K562 (cell line): ENCODE measurements around the gene SPRED2. TPM values are rescaled to one million over a fixed set of nuclear protein-coding genes. Genes with fewer than 3 reads are reported as not detected.

Source experiments
- ATAC-seq: fragments of 200-7000 bp; cut with Tn5 transposase; 3 replicates; pipeline ENCODE4 v1.9.1; 2020; ENCODE audit warnings: moderate library complexity
- BruUV-seq: library from RNA; stranded (reverse); fragments of 400-500 nt; replicated peaks from 2 replicates; lab custom pipeline; 2021; lab: Mats Ljungman, UMichigan
- CTCF ChIA-PET: fragments of 300-600 bp; formaldehyde crosslinking; extraction: SDS; loops from one replicate; lab custom pipeline; 2021; ENCODE audit warnings: low intra/inter-chr PET ratio; lab: Yijun Ruan, JAX
- POLR2A ChIA-PET: fragments of 300-600, 350-650 bp; sonication (Branson Sonifier 250); formaldehyde crosslinking; extraction: SDS; loops from one replicate; lab custom pipeline; 2021; ENCODE audit warnings: antibody characterized with exemption, inconsistent platforms; lab: Yijun Ruan, JAX
- DNase-seq, 4 experiments: peaks; one replicate each; pipeline versions ENCODE4 v3.0.0 to v3.0.0-alpha.2; 2011 to 2018; ENCODE audit warnings: low spot score in 3 of 4, mixed read lengths in 3 of 4; ENCODE audit errors: extremely low read depth in 1 of 4
- FAIRE-seq: peaks from 2 replicates; lab custom pipeline; 2011; peaks lifted over from hg19 to GRCh38; lab: Jason Lieb, UNC
- H2AFZ ChIP-seq: 2 replicates; pipeline ENCODE4 v1.6.0; 2011; ENCODE audit warnings: low read depth, low read length, control low read depth, inconsistent platforms
- H3K27ac ChIP-seq: fragments of 200-600 bp; 3 replicates; pipeline ENCODE4 v1.8.0; 2011; ENCODE audit warnings: low read depth, mild to moderate bottlenecking, control low read depth, inconsistent platforms, low read length, moderate library complexity, mixed read lengths; ENCODE audit errors: extremely low read depth
- H3K27me3 ChIP-seq, 2 experiments: fragments of 300-600 bp in 1 of 2; 2 replicates in 1 of 2; 3 replicates in 1 of 2; pipeline versions ENCODE4 v1.6.0 to v1.8.0; 2011; ENCODE audit warnings: inconsistent platforms in 2 of 2, low read length in 2 of 2, mild to moderate bottlenecking in 1 of 2, mixed read lengths in 1 of 2, moderate library complexity in 1 of 2; ENCODE audit not compliant: control insufficient read depth in 2 of 2, insufficient read depth in 2 of 2
- H3K36me3 ChIP-seq: fragments of 300-600 bp; 3 replicates; pipeline ENCODE4 v1.8.0; 2011; ENCODE audit warnings: mild to moderate bottlenecking, low read length, inconsistent platforms; ENCODE audit not compliant: control insufficient read depth, insufficient read depth
- H3K4me1 ChIP-seq, 2 experiments: fragments of 200-600 bp in 1 of 2; replicated peaks in 1 of 2; 2 replicates in 1 of 2; 3 replicates in 1 of 2; pipeline versions ENCODE4 v1.5.1 to v1.8.0; 2011; ENCODE audit warnings: inconsistent platforms in 2 of 2, low read length in 2 of 2, mild to moderate bottlenecking in 1 of 2, mixed read lengths in 1 of 2, moderate library complexity in 1 of 2; ENCODE audit not compliant: control insufficient read depth in 2 of 2, insufficient read depth in 2 of 2
- H3K4me2 ChIP-seq: 2 replicates; pipeline ENCODE4 v1.6.1; 2011; ENCODE audit warnings: low read length, control low read depth, inconsistent platforms, mixed read lengths; ENCODE audit not compliant: insufficient read depth
- H3K4me3 ChIP-seq: fragments of 200-600 bp; sonication (generic), shearing (Covaris generic); 2 replicates; pipeline ENCODE4 v1.5.1; 2016; ENCODE audit warnings: control low read depth, inconsistent platforms
- H3K79me2 ChIP-seq: fragments of 200-600 bp; 3 replicates; pipeline ENCODE4 v1.8.0; 2011; ENCODE audit warnings: low read length, inconsistent platforms; ENCODE audit not compliant: control insufficient read depth, insufficient read depth
- H3K9ac ChIP-seq, 2 experiments: 2 replicates each; pipeline versions ENCODE4 v1.6.0 to v1.6.1; 2011; ENCODE audit warnings: low read depth in 2 of 2, low read length in 2 of 2, control low read depth in 1 of 2, inconsistent platforms in 1 of 2, mild to moderate bottlenecking in 1 of 2, mixed read lengths in 1 of 2; ENCODE audit not compliant: insufficient read depth in 1 of 2
- H3K9me1 ChIP-seq: one replicate; pipeline ENCODE4 v1.6.0; 2011; ENCODE audit warnings: inconsistent platforms, mild to moderate bottlenecking, low read length, moderate library complexity; ENCODE audit not compliant: control insufficient read depth, insufficient read depth
- H3K9me3 ChIP-seq: replicated peaks from 2 replicates; pipeline ENCODE4 v1.5.1; 2011; ENCODE audit warnings: low read depth, low read length, inconsistent platforms; ENCODE audit not compliant: control insufficient read depth, insufficient read depth
- H4K20me1 ChIP-seq: replicated peaks from 2 replicates; pipeline ENCODE4 v1.6.1; 2011; ENCODE audit warnings: low read length, inconsistent platforms, mixed read lengths; ENCODE audit not compliant: control insufficient read depth, insufficient read depth
- EZH2 ChIP-seq: IDR thresholded peaks from 2 replicates; pipeline ENCODE4 v1.6.1; 2012; ENCODE audit warnings: low read depth, mild to moderate bottlenecking, inconsistent platforms, low read length, borderline replicate concordance
- NFE2L1 ChIP-seq: fragments of 450-650 bp; IDR thresholded peaks from 2 replicates; pipeline ENCODE4 v1.6.1; 2016; ENCODE audit warnings: missing genetic modification characterization, low read depth, mild to moderate bottlenecking, missing compliant biosample characterization, moderate library complexity, borderline replicate concordance
- POLR3G ChIP-seq: IDR thresholded peaks from 2 replicates; pipeline ENCODE4 v1.6.1; 2011; ENCODE audit not compliant: insufficient read length, insufficient replicate concordance; ENCODE audit errors: extremely low read depth
- RAD21 ChIP-seq, 2 experiments: fragments of 250-450 bp in 1 of 2; fragments of 450-650 bp in 1 of 2; sonication (Bioruptor Pico) in 1 of 2; formaldehyde crosslinking in 1 of 2; IDR thresholded peaks in 1 of 2; conservative IDR thresholded peaks in 1 of 2; 2 replicates each; pipeline versions ENCODE4 v1.4.0 to v1.8.0; 2020 to 2022; ENCODE audit warnings: mild to moderate bottlenecking in 2 of 2, moderate library complexity in 1 of 2
- WGBS: fragments of 100-300 bp; shearing (Covaris generic); methylation state at CpG from one replicate; pipeline ENCODE4 v1.1.6; 2016; ENCODE audit warnings: low coverage, mixed read lengths; ENCODE audit not compliant: insufficient coverage; ENCODE audit errors: missing lambda C conversion rate; 5-methylcytosine and 5-hydroxymethylcytosine counted together
- in situ Hi-C: fragments of 300-500 bp; cut with MboI; formaldehyde crosslinking; loops from 4 replicates; pipeline ENCODE4 v1.15.0; 2018; ENCODE audit warnings: inconsistent platforms, mixed read lengths
- intact Hi-C: fragments of 100-400 bp; cut with micrococcal nuclease; formaldehyde crosslinking; loops from 2 replicates; pipeline ENCODE4 v1.14.2; 2022
- polyA plus RNA-seq, 8 experiments: library from polyadenylated mRNA; depleted of rRNA in 4 of 8; stranded (reverse) in 5 of 8; unstranded in 3 of 8; fragments of >200 nt; fragmentation: Nextera tagmentation in 2 of 8; fragmentation: Illumina TruSeq in 1 of 8; extraction: Ambion mirVana in 2 of 8; extraction: Trizol in 1 of 8; gene quantifications; 2 replicates each; pipeline versions ENCODE4 v1.2.1 to v1.2.3, GENCODE V29; 2011 to 2014; ENCODE audit warnings: inconsistent platforms in 1 of 8, missing spikeins in 1 of 8
- total RNA-seq, 7 experiments: library from RNA; depleted of rRNA in 6 of 7; stranded (reverse); fragments of >200 nt in 6 of 7; fragmentation: Illumina TruSeq in 2 of 7; extraction: Trizol in 2 of 7; gene quantifications; 2 replicates each; pipeline versions ENCODE4 v1.2.1 to v1.2.3, GENCODE V29; 2011 to 2021; ENCODE audit warnings: low replicate concordance in 1 of 7
- TF ChIP-seq, protein P1 (sequence below): fragments of 450-650 bp; IDR thresholded peaks from 2 replicates; pipeline ENCODE4 v1.6.1; 2017; ENCODE audit warnings: antibody characterized with exemption
- TF ChIP-seq, protein P2 (sequence below): fragments of 450-650 bp; IDR thresholded peaks from 2 replicates; pipeline ENCODE4 v1.6.1; 2016

SPRED2 gene
- total and polyA plus RNA-seq, 9 of the 15 experiments (the other 6 are each of a cell fraction or from before 2014, with no cell fraction given), result 4.6 to 50.8 (median 14.1) TPM

DNA sequence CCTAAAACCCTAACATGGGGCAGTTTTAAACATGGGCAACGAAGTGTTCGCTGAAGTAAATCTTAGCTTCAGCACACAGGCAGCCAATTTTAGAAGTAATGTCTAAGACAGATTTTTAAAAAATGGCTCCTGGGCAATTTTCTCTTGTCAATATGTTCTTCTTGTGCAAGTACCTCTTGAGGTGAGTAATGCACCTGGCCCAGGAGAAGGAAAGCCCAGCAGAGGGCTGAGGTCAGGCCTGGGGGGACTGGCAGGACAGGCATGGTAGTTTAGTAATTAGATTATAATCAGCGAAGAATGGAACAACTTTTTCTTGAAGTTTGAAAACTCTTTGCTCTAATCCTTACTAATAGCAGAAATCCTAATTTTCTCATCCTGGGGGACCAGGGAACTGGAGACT is 77.6 kb downstream of the SPRED2 start (continued):
- TF ChIP-seq NFE2L1 (tag) (no peak), RAD21 (CRISPR knock-in tag; conservative IDR thresholded peaks at IDR 0.05 in 1 of 2, IDR thresholded peaks at IDR 0.05 in 1 of 2) (no peak), POLR3G (no peak)
- TF ChIP-seq, protein P1, sequence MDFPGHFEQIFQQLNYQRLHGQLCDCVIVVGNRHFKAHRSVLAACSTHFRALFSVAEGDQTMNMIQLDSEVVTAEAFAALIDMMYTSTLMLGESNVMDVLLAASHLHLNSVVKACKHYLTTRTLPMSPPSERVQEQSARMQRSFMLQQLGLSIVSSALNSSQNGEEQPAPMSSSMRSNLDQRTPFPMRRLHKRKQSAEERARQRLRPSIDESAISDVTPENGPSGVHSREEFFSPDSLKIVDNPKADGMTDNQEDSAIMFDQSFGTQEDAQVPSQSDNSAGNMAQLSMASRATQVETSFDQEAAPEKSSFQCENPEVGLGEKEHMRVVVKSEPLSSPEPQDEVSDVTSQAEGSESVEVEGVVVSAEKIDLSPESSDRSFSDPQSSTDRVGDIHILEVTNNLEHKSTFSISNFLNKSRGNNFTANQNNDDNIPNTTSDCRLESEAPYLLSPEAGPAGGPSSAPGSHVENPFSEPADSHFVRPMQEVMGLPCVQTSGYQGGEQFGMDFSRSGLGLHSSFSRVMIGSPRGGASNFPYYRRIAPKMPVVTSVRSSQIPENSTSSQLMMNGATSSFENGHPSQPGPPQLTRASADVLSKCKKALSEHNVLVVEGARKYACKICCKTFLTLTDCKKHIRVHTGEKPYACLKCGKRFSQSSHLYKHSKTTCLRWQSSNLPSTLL, result no peak

DNA sequence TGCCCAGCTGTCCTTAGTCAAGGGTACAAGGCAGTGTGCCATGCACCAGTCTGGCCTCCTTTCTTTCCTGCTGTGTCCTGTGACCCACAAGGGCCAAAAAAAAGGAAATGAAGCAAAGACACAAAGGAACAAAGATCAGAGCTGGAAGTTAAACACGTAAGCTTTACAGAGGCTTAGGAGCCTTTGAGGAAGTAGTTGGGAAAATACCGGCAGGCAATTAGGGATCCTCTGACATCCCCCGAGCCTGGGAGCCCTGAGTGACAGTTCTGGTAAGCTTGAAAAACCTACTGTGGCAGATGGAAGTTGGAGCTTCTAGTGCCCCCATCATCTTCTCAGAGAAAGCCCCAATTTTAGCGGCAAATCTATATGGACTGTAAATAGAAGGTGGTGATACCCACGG is 78.5 kb downstream of the SPRED2 start:
- in situ Hi-C loops (no loop called here), intact Hi-C loops (no loop called here)
- no peak overlapping the region for H3K27ac ChIP-seq
- DNase-seq (no peak), FAIRE-seq (no peak), ATAC-seq (no peak)
- H3K27me3 ChIP-seq, result no peaks in the 10 kb centered on the region
- H3K9me3 ChIP-seq, result no peaks in the 10 kb centered on the region
- BruUV-seq, result no TSS peak
- no peak overlapping the region for H3K4me2 ChIP-seq
- peaks cover 29 to 57% of the 10 kb centered on the region in 2 experiments for H3K4me1 ChIP-seq
- TF ChIP-seq, protein P2, sequence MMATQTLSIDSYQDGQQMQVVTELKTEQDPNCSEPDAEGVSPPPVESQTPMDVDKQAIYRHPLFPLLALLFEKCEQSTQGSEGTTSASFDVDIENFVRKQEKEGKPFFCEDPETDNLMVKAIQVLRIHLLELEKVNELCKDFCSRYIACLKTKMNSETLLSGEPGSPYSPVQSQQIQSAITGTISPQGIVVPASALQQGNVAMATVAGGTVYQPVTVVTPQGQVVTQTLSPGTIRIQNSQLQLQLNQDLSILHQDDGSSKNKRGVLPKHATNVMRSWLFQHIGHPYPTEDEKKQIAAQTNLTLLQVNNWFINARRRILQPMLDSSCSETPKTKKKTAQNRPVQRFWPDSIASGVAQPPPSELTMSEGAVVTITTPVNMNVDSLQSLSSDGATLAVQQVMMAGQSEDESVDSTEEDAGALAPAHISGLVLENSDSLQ, result peak; percentile 34; the same call in 1 of the 2 replicates
- TF ChIP-seq EZH2, result no peak
- H3K36me3 ChIP-seq, result no peaks in the 10 kb centered on the region; the same call in 2 of the 3 replicates
- peaks cover 5% of the 10 kb centered on the region for H3K9me1 ChIP-seq
- 60% methylated on average over 5 of the region's 5 CpGs for WGBS
- no peak overlapping the region for H3K4me3 ChIP-seq
- ChIA-PET CTCF (no interaction called here), POLR2A (interaction anchor here (0.6 to 1.4 kb wide), 2 partner anchors 12 to 211 kb away, joined by 4 read pairs; no protein-coding TSS in a partner anchor)
- peaks cover 33% of the 10 kb centered on the region for H4K20me1 ChIP-seq
- H3K9ac ChIP-seq, result no peak overlapping the region
- H2AFZ ChIP-seq, result no peak overlapping the region
- peaks cover 98% of the 10 kb centered on the region for H3K79me2 ChIP-seq
